Measurements from ENCODE around the gene SETD1A. TPM values are rescaled to one million over a fixed set of nuclear protein-coding genes. Genes with fewer than 3 reads are reported as not detected.

The SETD1A gene
- total RNA-seq, 1 experiment from 2014 or later: 1.0 TPM

- no peak for DNase-seq (ENCODE audit: low read depth)
Measured at GRCh38 chr16:31020536-31020935, 63.0 kb downstream of the SETD1A start.

- no peak for DNase-seq (ENCODE audit: low read depth)
Measured at GRCh38 chr16:31022544-31023251, 65.1 kb downstream of the SETD1A start.

- DNase-seq (ENCODE audit: low read depth): no peak
Measured at GRCh38 chr16:31023252-31023602, 65.7 kb downstream of the SETD1A start.

GRCh38 chr16:31023627-31024226, 66.2 kb downstream of the SETD1A start:
- no peak for DNase-seq (ENCODE audit: low read depth)

- no peak for DNase-seq (ENCODE audit: low read depth)
Measured at GRCh38 chr16:31025339-31025738, 67.8 kb downstream of the SETD1A start.

GRCh38 chr16:31029272-31029671, 71.7 kb downstream of the SETD1A start:
- DNase-seq (ENCODE audit: low read depth): no peak

GRCh38 chr16:31031276-31031675, 73.7 kb downstream of the SETD1A start:
- no peak for DNase-seq (ENCODE audit: low read depth)

- DNase-seq (ENCODE audit: low read depth): peak; percentile 95
Measured at GRCh38 chr16:31032736-31033708, 75.5 kb downstream of the SETD1A start, which contains the start of gene STX4. STX4 (plus strand) TSS chr16:31033558; CDS start chr16:31033806, 248 bp downstream.

GRCh38 chr16:31033709-31034492, 76.3 kb downstream of the SETD1A start:
- DNase-seq (ENCODE audit: low read depth): peak; percentile 87

Other genes starting within 250 kb of the SETD1A start
- 16.5 and 24.5 TPM in 2 replicates for gene PHKG2, start 209.3 kb upstream of the SETD1A start, total RNA-seq (2014; rRNA removed; shearing (Covaris generic))
- gene CFAP119, start 195.7 kb upstream of the SETD1A start, total RNA-seq (2014; rRNA removed; shearing (Covaris generic)): 0.91 and 5.2 TPM in 2 replicates
- gene RNF40, start 195.4 kb upstream of the SETD1A start, total RNA-seq (2014; rRNA removed; shearing (Covaris generic)): 57.8 and 58.9 TPM in 2 replicates
- gene ZNF629, start 170.5 kb upstream of the SETD1A start, total RNA-seq (2014; rRNA removed; shearing (Covaris generic)): 5.0 and 6.5 TPM in 2 replicates
- 27.8 and 29.4 TPM in 2 replicates for gene BCL7C, start 63.7 kb upstream of the SETD1A start, total RNA-seq (2014; rRNA removed; shearing (Covaris generic))
- 0.33 and 0.46 TPM in 2 replicates for gene CTF1, start 61.1 kb upstream of the SETD1A start, total RNA-seq (2014; rRNA removed; shearing (Covaris generic))
- 14.0 and 16.3 TPM in 2 replicates for gene FBXL19, start 34.2 kb upstream of the SETD1A start, total RNA-seq (2014; rRNA removed; shearing (Covaris generic))
- 1.1 and 1.5 TPM in 2 replicates for gene ORAI3, start 8.7 kb upstream of the SETD1A start, total RNA-seq (2014; rRNA removed; shearing (Covaris generic))
- gene HSD3B7, start 27.5 kb downstream of the SETD1A start, total RNA-seq (2014; rRNA removed; shearing (Covaris generic)): 1.8 and 3.8 TPM in 2 replicates
- under 0.01 TPM in 1 of 2 replicates, not detected in the other for gene STX1B, start 52.9 kb downstream of the SETD1A start, total RNA-seq (2014; rRNA removed; shearing (Covaris generic))
- gene STX4, start 75.8 kb downstream of the SETD1A start, total RNA-seq (2014; rRNA removed; shearing (Covaris generic)): 13.7 and 16.1 TPM in 2 replicates
- 8.7 and 10.5 TPM in 2 replicates for gene ZNF668, start 116.5 kb downstream of the SETD1A start, total RNA-seq (2014; rRNA removed; shearing (Covaris generic))
- gene ZNF646, start 116.7 kb downstream of the SETD1A start, total RNA-seq (2014; rRNA removed; shearing (Covaris generic)): 6.0 and 6.3 TPM in 2 replicates
- gene PRSS53, start 131.2 kb downstream of the SETD1A start, total RNA-seq (2014; rRNA removed; shearing (Covaris generic)): 0.39 and 1.2 TPM in 2 replicates
- 58.1 and 77.1 TPM in 2 replicates for gene VKORC1, start 137.0 kb downstream of the SETD1A start, total RNA-seq (2014; rRNA removed; shearing (Covaris generic))
- gene BCKDK, start 150.6 kb downstream of the SETD1A start, total RNA-seq (2014; rRNA removed; shearing (Covaris generic)): 18.1 and 21.3 TPM in 2 replicates
- gene KAT8, start 159.9 kb downstream of the SETD1A start, total RNA-seq (2014; rRNA removed; shearing (Covaris generic)): 39.9 and 44.6 TPM in 2 replicates
- not detected in 2 replicates for gene PRSS8, start 178.0 kb downstream of the SETD1A start, total RNA-seq (2014; rRNA removed; shearing (Covaris generic))
- gene PRSS36, start 192.3 kb downstream of the SETD1A start, total RNA-seq (2014; rRNA removed; shearing (Covaris generic)): 0.17 and 0.18 TPM in 2 replicates
- 28.8 and 32.1 TPM in 2 replicates for gene FUS, start 222.4 kb downstream of the SETD1A start, total RNA-seq (2014; rRNA removed; shearing (Covaris generic))
- 14.7 and 23.3 TPM in 2 replicates for gene PYCARD, start 245.0 kb downstream of the SETD1A start, total RNA-seq (2014; rRNA removed; shearing (Covaris generic))